ENCODE measurements around the gene FSD1.

The FSD1 gene

DNA sequence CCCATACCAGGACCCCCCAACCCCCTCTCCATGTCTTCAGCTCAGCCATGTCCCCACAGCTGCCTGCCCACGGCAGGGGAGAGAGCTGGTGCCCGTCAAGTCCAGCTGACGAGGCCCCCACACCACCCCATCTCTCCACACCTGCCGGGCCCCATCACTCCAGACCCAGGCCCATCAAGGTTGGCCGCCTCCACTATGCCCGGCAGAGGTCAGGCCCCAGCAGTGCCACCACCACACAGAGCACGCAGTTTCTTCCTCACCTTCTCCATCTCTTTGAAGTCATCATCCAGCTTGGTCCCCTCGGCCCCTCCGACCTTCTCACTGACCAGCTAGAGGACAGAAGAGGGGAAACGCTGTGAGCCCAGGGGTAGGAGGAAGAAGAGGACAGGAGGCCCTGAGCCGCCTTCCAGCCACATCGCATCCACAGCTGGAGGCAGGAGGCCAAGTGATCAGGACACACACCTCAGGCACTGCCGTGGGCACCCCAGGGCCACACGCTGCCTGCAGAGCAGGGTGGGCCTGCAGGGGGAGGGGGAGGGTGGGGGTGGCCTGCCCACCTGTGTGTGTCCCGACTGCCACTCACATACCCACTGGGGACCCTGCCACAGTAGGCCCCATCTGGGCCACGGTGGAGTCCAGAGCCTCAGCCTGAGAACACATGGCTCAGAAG lies 62.4 kb downstream of the FSD1 start:
- no peak overlapping the region for H3K9ac ChIP-seq (ENCODE audit: low read depth, low read length, poor library complexity, severe bottlenecking)
- H2AFZ ChIP-seq (ENCODE audit: low read length) = no peak overlapping the region
- H3K4me3 ChIP-seq (ENCODE audit: low read length, poor library complexity, severe bottlenecking) = no peak overlapping the region
- TF ChIP-seq, protein P1, sequence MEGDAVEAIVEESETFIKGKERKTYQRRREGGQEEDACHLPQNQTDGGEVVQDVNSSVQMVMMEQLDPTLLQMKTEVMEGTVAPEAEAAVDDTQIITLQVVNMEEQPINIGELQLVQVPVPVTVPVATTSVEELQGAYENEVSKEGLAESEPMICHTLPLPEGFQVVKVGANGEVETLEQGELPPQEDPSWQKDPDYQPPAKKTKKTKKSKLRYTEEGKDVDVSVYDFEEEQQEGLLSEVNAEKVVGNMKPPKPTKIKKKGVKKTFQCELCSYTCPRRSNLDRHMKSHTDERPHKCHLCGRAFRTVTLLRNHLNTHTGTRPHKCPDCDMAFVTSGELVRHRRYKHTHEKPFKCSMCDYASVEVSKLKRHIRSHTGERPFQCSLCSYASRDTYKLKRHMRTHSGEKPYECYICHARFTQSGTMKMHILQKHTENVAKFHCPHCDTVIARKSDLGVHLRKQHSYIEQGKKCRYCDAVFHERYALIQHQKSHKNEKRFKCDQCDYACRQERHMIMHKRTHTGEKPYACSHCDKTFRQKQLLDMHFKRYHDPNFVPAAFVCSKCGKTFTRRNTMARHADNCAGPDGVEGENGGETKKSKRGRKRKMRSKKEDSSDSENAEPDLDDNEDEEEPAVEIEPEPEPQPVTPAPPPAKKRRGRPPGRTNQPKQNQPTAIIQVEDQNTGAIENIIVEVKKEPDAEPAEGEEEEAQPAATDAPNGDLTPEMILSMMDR (conservative IDR thresholded peaks at IDR 0.05; ENCODE audit: low read length) = no peak
- no peak for TF ChIP-seq EZH2phosphoT487 (IDR thresholded peaks at IDR 0.05; ENCODE audit: borderline replicate concordance)
- no peaks in the 10 kb centered on the region for H3K9me3 ChIP-seq (ENCODE audit: insufficient read depth, low read depth, low read length)
- H3K27me3 ChIP-seq (ENCODE audit: insufficient read depth, low read length, poor library complexity, severe bottlenecking) = no peaks in the 10 kb centered on the region
- H3K79me2 ChIP-seq (ENCODE audit: insufficient read depth, low read length) = peaks cover 26% of the 10 kb centered on the region; the same call in 1 of the 2 replicates
- H3F3A ChIP-seq (ENCODE audit: low read depth) = no peaks in the 10 kb centered on the region
- no peaks in the 10 kb centered on the region for H3K9me2 ChIP-seq (replicated peaks; ENCODE audit: low read depth, low read length)
- H4K20me1 ChIP-seq (ENCODE audit: insufficient read depth, low read length, poor library complexity, severe bottlenecking) = peaks cover 16% of the 10 kb centered on the region
- peaks cover 41% of the 10 kb centered on the region; the same call in 1 of the 2 replicates for H3K36me3 ChIP-seq (ENCODE audit: insufficient read depth, low read length)
- peaks cover 28% of the 10 kb centered on the region for H3K4me1 ChIP-seq (ENCODE audit: insufficient read depth, low read length, poor library complexity, severe bottlenecking)
- H3K4me2 ChIP-seq (ENCODE audit: low read depth, low read length, poor library complexity, severe bottlenecking) = no peak overlapping the region

DNA sequence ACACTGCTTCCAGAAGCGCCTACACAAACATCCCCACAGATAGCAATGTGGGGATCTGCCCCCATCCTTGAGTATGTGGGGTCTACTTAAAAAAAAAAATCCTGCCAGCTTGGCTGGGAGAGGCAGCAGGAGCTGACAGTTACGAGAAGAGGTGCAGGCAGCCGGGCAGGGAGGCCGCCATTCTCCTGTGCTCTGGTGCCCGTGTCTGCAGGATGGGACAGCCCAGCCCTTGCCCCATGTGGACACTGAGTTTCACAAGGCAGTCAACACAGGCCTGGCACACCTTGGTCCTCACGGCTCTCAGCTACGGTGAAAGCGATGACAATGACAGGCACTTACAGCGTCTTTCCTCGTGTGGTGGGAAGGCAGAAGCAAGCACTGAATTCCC lies 62.9 kb downstream of the FSD1 start:
- no peak overlapping the region for H3K4me2 ChIP-seq (ENCODE audit: low read depth, low read length, poor library complexity, severe bottlenecking)
- no peak overlapping the region for H2AFZ ChIP-seq (ENCODE audit: low read length)
- peaks cover 32% of the 10 kb centered on the region; the same call in 1 of the 2 replicates for H3K79me2 ChIP-seq (ENCODE audit: insufficient read depth, low read length)
- no peaks in the 10 kb centered on the region for H3K9me2 ChIP-seq (replicated peaks; ENCODE audit: low read depth, low read length)
- H3K4me3 ChIP-seq (ENCODE audit: low read length, poor library complexity, severe bottlenecking) = no peak overlapping the region
- no peak for TF ChIP-seq EZH2phosphoT487 (IDR thresholded peaks at IDR 0.05; ENCODE audit: borderline replicate concordance)
- TF ChIP-seq, protein P1 (conservative IDR thresholded peaks at IDR 0.05; ENCODE audit: low read length) = no peak
- no peaks in the 10 kb centered on the region for H3K9me3 ChIP-seq (ENCODE audit: insufficient read depth, low read depth, low read length)
- H3K4me1 ChIP-seq (ENCODE audit: insufficient read depth, low read length, poor library complexity, severe bottlenecking) = peaks cover 28% of the 10 kb centered on the region
- H4K20me1 ChIP-seq (ENCODE audit: insufficient read depth, low read length, poor library complexity, severe bottlenecking) = peaks cover 16% of the 10 kb centered on the region
- no peaks in the 10 kb centered on the region for H3K27me3 ChIP-seq (ENCODE audit: insufficient read depth, low read length, poor library complexity, severe bottlenecking)
- peaks cover 36% of the 10 kb centered on the region; the same call in 1 of the 2 replicates for H3K36me3 ChIP-seq (ENCODE audit: insufficient read depth, low read length)
- H3K9ac ChIP-seq (ENCODE audit: low read depth, low read length, poor library complexity, severe bottlenecking) = no peak overlapping the region
- no peaks in the 10 kb centered on the region for H3F3A ChIP-seq (ENCODE audit: low read depth)

DNA sequence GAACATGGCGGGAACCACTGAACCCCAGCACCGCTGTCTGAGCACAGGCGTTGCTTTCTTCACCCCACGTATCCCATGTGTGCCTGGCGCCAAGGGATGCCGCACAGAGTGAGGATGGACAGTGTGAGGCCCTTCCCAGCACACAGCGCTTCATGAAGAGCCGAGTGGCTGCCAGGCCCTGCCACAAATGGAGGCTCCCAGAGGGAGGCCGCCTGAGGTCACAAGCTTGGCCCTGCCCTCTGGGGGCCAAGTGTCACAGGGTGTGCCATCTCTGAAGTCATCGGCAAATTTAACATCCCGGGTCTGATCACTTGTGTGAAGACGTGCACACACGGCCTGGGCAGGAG lies 63.4 kb downstream of the FSD1 start:
- peaks cover 28% of the 10 kb centered on the region for H3K4me1 ChIP-seq (ENCODE audit: insufficient read depth, low read length, poor library complexity, severe bottlenecking)
- H3F3A ChIP-seq (ENCODE audit: low read depth) = no peaks in the 10 kb centered on the region
- H3K27me3 ChIP-seq (ENCODE audit: insufficient read depth, low read length, poor library complexity, severe bottlenecking) = no peaks in the 10 kb centered on the region
- TF ChIP-seq, protein P1 (conservative IDR thresholded peaks at IDR 0.05; ENCODE audit: low read length) = no peak
- no peak for TF ChIP-seq EZH2phosphoT487 (IDR thresholded peaks at IDR 0.05; ENCODE audit: borderline replicate concordance)
- H3K9me3 ChIP-seq (ENCODE audit: insufficient read depth, low read depth, low read length) = no peaks in the 10 kb centered on the region
- no peaks in the 10 kb centered on the region for H3K9me2 ChIP-seq (replicated peaks; ENCODE audit: low read depth, low read length)
- H3K4me2 ChIP-seq (ENCODE audit: low read depth, low read length, poor library complexity, severe bottlenecking) = no peak overlapping the region
- no peak overlapping the region for H3K9ac ChIP-seq (ENCODE audit: low read depth, low read length, poor library complexity, severe bottlenecking)
- H3K79me2 ChIP-seq (ENCODE audit: insufficient read depth, low read length) = peaks cover 36% of the 10 kb centered on the region; the same call in 1 of the 2 replicates
- peaks cover 31% of the 10 kb centered on the region; the same call in 1 of the 2 replicates for H3K36me3 ChIP-seq (ENCODE audit: insufficient read depth, low read length)
- H2AFZ ChIP-seq (ENCODE audit: low read length) = no peak overlapping the region
- H4K20me1 ChIP-seq (ENCODE audit: insufficient read depth, low read length, poor library complexity, severe bottlenecking) = peaks cover 16% of the 10 kb centered on the region
- H3K4me3 ChIP-seq (ENCODE audit: low read length, poor library complexity, severe bottlenecking) = no peak overlapping the region
